ENCODE measurements around the gene MAP2K4. TPM values are rescaled to one million over a fixed set of nuclear protein-coding genes. Genes with fewer than 3 reads are reported as not detected.

Gene MAP2K4
- total and polyA plus RNA-seq, 4 donors: 57.7 to 146 (median 70.7) TPM

GRCh38 chr17:12077773-12078172 is 57.1 kb downstream of the MAP2K4 start:
- 100% methylated on average over 1 of the region's 2 CpGs for WGBS (ENCODE audit: insufficient coverage)
- H3K4me1 ChIP-seq (ENCODE audit: control insufficient read depth, insufficient read depth, low read length): no peaks in the 10 kb centered on the region
- no peak overlapping the region for H3K4me3 ChIP-seq (ENCODE audit: low read depth, low read length)
- no peaks in the 10 kb centered on the region for H3K27me3 ChIP-seq (ENCODE audit: control insufficient read depth, insufficient read depth, low read length)
- H3K9me3 ChIP-seq (ENCODE audit: control insufficient read depth, insufficient read depth, low read length): no peaks in the 10 kb centered on the region
- no peak for DNase-seq (ENCODE audit: low read depth in 4 of 6, low spot score in 6 of 6)
- H3K27ac ChIP-seq (ENCODE audit: low read depth, low read length): no peak overlapping the region
- H3K36me3 ChIP-seq (ENCODE audit: control insufficient read depth, insufficient read depth, low read length): peaks cover 3% of the 10 kb centered on the region

GRCh38 chr17:12078791-12079190 is 58.1 kb downstream of the MAP2K4 start:
- DNase-seq (ENCODE audit: low read depth in 4 of 6, low spot score in 6 of 6): no peak
- H3K4me1 ChIP-seq (ENCODE audit: control insufficient read depth, insufficient read depth, low read length): no peaks in the 10 kb centered on the region
- no peaks in the 10 kb centered on the region for H3K27me3 ChIP-seq (ENCODE audit: control insufficient read depth, insufficient read depth, low read length)
- peaks cover 3% of the 10 kb centered on the region for H3K36me3 ChIP-seq (ENCODE audit: control insufficient read depth, insufficient read depth, low read length)
- no peak overlapping the region for H3K4me3 ChIP-seq (ENCODE audit: low read depth, low read length)
- WGBS (ENCODE audit: insufficient coverage): 92% methylated on average over 2 of the region's 2 CpGs
- no peaks in the 10 kb centered on the region for H3K9me3 ChIP-seq (ENCODE audit: control insufficient read depth, insufficient read depth, low read length)
- H3K27ac ChIP-seq (ENCODE audit: low read depth, low read length): no peak overlapping the region

GRCh38 chr17:12081720-12082119 is 61.0 kb downstream of the MAP2K4 start:
- WGBS (ENCODE audit: insufficient coverage): 100% methylated on average over 5 of the region's 8 CpGs

GRCh38 chr17:12085076-12085949 is 64.6 kb downstream of the MAP2K4 start:
- peaks cover 3% of the 10 kb centered on the region for H3K36me3 ChIP-seq (ENCODE audit: control insufficient read depth, insufficient read depth, low read length)
- H3K27me3 ChIP-seq (ENCODE audit: control insufficient read depth, insufficient read depth, low read length): no peaks in the 10 kb centered on the region
- 98% methylated on average over 3 of the region's 4 CpGs for WGBS (ENCODE audit: insufficient coverage)
- H3K27ac ChIP-seq (ENCODE audit: low read depth, low read length): no peak overlapping the region
- no peak for DNase-seq (ENCODE audit: low read depth in 4 of 6, low spot score in 6 of 6)
- no peaks in the 10 kb centered on the region for H3K4me1 ChIP-seq (ENCODE audit: control insufficient read depth, insufficient read depth, low read length)
- no peaks in the 10 kb centered on the region for H3K9me3 ChIP-seq (ENCODE audit: control insufficient read depth, insufficient read depth, low read length)
- no peak overlapping the region for H3K4me3 ChIP-seq (ENCODE audit: low read depth, low read length)

More at GRCh38 chr17:12081720-12082119, 61.0 kb downstream of the MAP2K4 start:
- H3K27ac ChIP-seq (ENCODE audit: low read depth, low read length): no peak overlapping the region
- no peaks in the 10 kb centered on the region for H3K9me3 ChIP-seq (ENCODE audit: control insufficient read depth, insufficient read depth, low read length)
- H3K4me1 ChIP-seq (ENCODE audit: control insufficient read depth, insufficient read depth, low read length): no peaks in the 10 kb centered on the region
- no peak for DNase-seq (ENCODE audit: low read depth in 4 of 6, low spot score in 6 of 6)
- H3K36me3 ChIP-seq (ENCODE audit: control insufficient read depth, insufficient read depth, low read length): peaks cover 3% of the 10 kb centered on the region
- H3K27me3 ChIP-seq (ENCODE audit: control insufficient read depth, insufficient read depth, low read length): no peaks in the 10 kb centered on the region
- H3K4me3 ChIP-seq (ENCODE audit: low read depth, low read length): no peak overlapping the region

GRCh38 chr17:12088035-12088434 is 67.4 kb downstream of the MAP2K4 start:
- no peaks in the 10 kb centered on the region for H3K36me3 ChIP-seq (ENCODE audit: control insufficient read depth, insufficient read depth, low read length)
- no peak for DNase-seq (ENCODE audit: low read depth in 4 of 6, low spot score in 6 of 6)
- no peaks in the 10 kb centered on the region for H3K9me3 ChIP-seq (ENCODE audit: control insufficient read depth, insufficient read depth, low read length)
- H3K27ac ChIP-seq (ENCODE audit: low read depth, low read length): no peak overlapping the region
- H3K27me3 ChIP-seq (ENCODE audit: control insufficient read depth, insufficient read depth, low read length): no peaks in the 10 kb centered on the region
- H3K4me3 ChIP-seq (ENCODE audit: low read depth, low read length): no peak overlapping the region
- no CpG with 5 or more reads among the region's 1 CpG for WGBS (ENCODE audit: insufficient coverage)
- no peaks in the 10 kb centered on the region for H3K4me1 ChIP-seq (ENCODE audit: control insufficient read depth, insufficient read depth, low read length)

GRCh38 chr17:12089809-12090384 is 69.2 kb downstream of the MAP2K4 start:
- no peak overlapping the region for H3K27ac ChIP-seq (ENCODE audit: low read depth, low read length)
- no peak overlapping the region for H3K4me3 ChIP-seq (ENCODE audit: low read depth, low read length)

GRCh38 chr17:12094336-12094735 is 73.7 kb downstream of the MAP2K4 start:
- DNase-seq (ENCODE audit: low read depth in 4 of 6, low spot score in 6 of 6): no peak
- Histone ChIP-seq H3K9me3 (ENCODE audit: control insufficient read depth, insufficient read depth, low read length) (no peaks in the 10 kb centered on the region), H3K36me3 (ENCODE audit: control insufficient read depth, insufficient read depth, low read length) (no peaks in the 10 kb centered on the region), H3K27ac (ENCODE audit: low read depth, low read length) (no peak overlapping the region), H3K4me1 (ENCODE audit: control insufficient read depth, insufficient read depth, low read length) (no peaks in the 10 kb centered on the region), H3K27me3 (ENCODE audit: control insufficient read depth, insufficient read depth, low read length) (no peaks in the 10 kb centered on the region), H3K4me3 (ENCODE audit: low read depth, low read length) (no peak overlapping the region)
- no CpG with 5 or more reads among the region's 2 CpGs for WGBS (ENCODE audit: insufficient coverage)

More at GRCh38 chr17:12089809-12090384, 69.2 kb downstream of the MAP2K4 start:
- no peaks in the 10 kb centered on the region for H3K27me3 ChIP-seq (ENCODE audit: control insufficient read depth, insufficient read depth, low read length)
- no peaks in the 10 kb centered on the region for H3K4me1 ChIP-seq (ENCODE audit: control insufficient read depth, insufficient read depth, low read length)
- WGBS (ENCODE audit: insufficient coverage): no CpG with 5 or more reads among the region's 3 CpGs
- H3K9me3 ChIP-seq (ENCODE audit: control insufficient read depth, insufficient read depth, low read length): no peaks in the 10 kb centered on the region
- no peaks in the 10 kb centered on the region for H3K36me3 ChIP-seq (ENCODE audit: control insufficient read depth, insufficient read depth, low read length)
- no peak for DNase-seq (ENCODE audit: low read depth in 4 of 6, low spot score in 6 of 6)

GRCh38 chr17:12095522-12095921 is 74.8 kb downstream of the MAP2K4 start:
- H3K4me3 ChIP-seq (ENCODE audit: low read depth, low read length): no peak overlapping the region
- no peaks in the 10 kb centered on the region for H3K27me3 ChIP-seq (ENCODE audit: control insufficient read depth, insufficient read depth, low read length)
- H3K4me1 ChIP-seq (ENCODE audit: control insufficient read depth, insufficient read depth, low read length): no peaks in the 10 kb centered on the region
- no peaks in the 10 kb centered on the region for H3K9me3 ChIP-seq (ENCODE audit: control insufficient read depth, insufficient read depth, low read length)
- no peak for DNase-seq (ENCODE audit: low read depth in 4 of 6, low spot score in 6 of 6)
- WGBS (ENCODE audit: insufficient coverage): 100% methylated on average over 1 of the region's 5 CpGs
- H3K27ac ChIP-seq (ENCODE audit: low read depth, low read length): no peak overlapping the region
- H3K36me3 ChIP-seq (ENCODE audit: control insufficient read depth, insufficient read depth, low read length): no peaks in the 10 kb centered on the region

GRCh38 chr17:12097326-12097725 is 76.6 kb downstream of the MAP2K4 start:
- H3K27me3 ChIP-seq (ENCODE audit: control insufficient read depth, insufficient read depth, low read length): no peaks in the 10 kb centered on the region
- H3K9me3 ChIP-seq (ENCODE audit: control insufficient read depth, insufficient read depth, low read length): no peaks in the 10 kb centered on the region
- H3K36me3 ChIP-seq (ENCODE audit: control insufficient read depth, insufficient read depth, low read length): no peaks in the 10 kb centered on the region
- H3K4me1 ChIP-seq (ENCODE audit: control insufficient read depth, insufficient read depth, low read length): no peaks in the 10 kb centered on the region
- DNase-seq (ENCODE audit: low read depth in 4 of 6, low spot score in 6 of 6): no peak
- no peak overlapping the region for H3K27ac ChIP-seq (ENCODE audit: low read depth, low read length)
- no peak overlapping the region for H3K4me3 ChIP-seq (ENCODE audit: low read depth, low read length)
- 100% methylated on average over 1 of the region's 3 CpGs for WGBS (ENCODE audit: insufficient coverage)

- no peaks in the 10 kb centered on the region for H3K36me3 ChIP-seq (ENCODE audit: control insufficient read depth, insufficient read depth, low read length)
- no peaks in the 10 kb centered on the region for H3K4me1 ChIP-seq (ENCODE audit: control insufficient read depth, insufficient read depth, low read length)
- H3K27me3 ChIP-seq (ENCODE audit: control insufficient read depth, insufficient read depth, low read length): no peaks in the 10 kb centered on the region
- H3K9me3 ChIP-seq (ENCODE audit: control insufficient read depth, insufficient read depth, low read length): no peaks in the 10 kb centered on the region
- H3K4me3 ChIP-seq (ENCODE audit: low read depth, low read length): no peak overlapping the region
- no peak for DNase-seq (ENCODE audit: low read depth in 4 of 6, low spot score in 6 of 6)
- H3K27ac ChIP-seq (ENCODE audit: low read depth, low read length): no peak overlapping the region
Measured at GRCh38 chr17:12098568-12098967, 77.9 kb downstream of the MAP2K4 start.

All from spinal cord (tissue), 10 donors.